SK-N-SH treated with all-trans-retinoic acid at 6 μM for 48 hours (cell line): ENCODE results near the gene KLF11.

Experiments
- ARNTL ChIP-seq: fragments of 450-650 bp; formaldehyde crosslinking; IDR thresholded peaks from 2 replicates; pipeline ENCODE4 v1.5.0; 2020; ENCODE audit warnings: low read depth, mild to moderate bottlenecking, moderate library complexity, borderline replicate concordance
- BACH2 ChIP-seq: fragments of 250-450 bp; sonication (Bioruptor Pico); IDR thresholded peaks from 2 replicates; pipeline ENCODE4 v1.9.0; 2021; ENCODE audit warnings: mild to moderate bottlenecking, borderline replicate concordance
- GLIS3 ChIP-seq: fragments of 250-450 bp; sonication (Bioruptor Pico); IDR thresholded peaks from 2 replicates; pipeline ENCODE4 v1.5.0; 2020; ENCODE audit warnings: mild to moderate bottlenecking, moderate library complexity
- ISL1 ChIP-seq: fragments of 250-450 bp; sonication (Bioruptor Pico); IDR thresholded peaks from 2 replicates; pipeline ENCODE4 v2.1.2; 2022; ENCODE audit warnings: mild to moderate bottlenecking, moderate library complexity
- PATZ1 ChIP-seq: fragments of 250-450 bp; sonication (Bioruptor Pico); IDR thresholded peaks from 2 replicates; pipeline ENCODE4 v1.8.0; 2020; ENCODE audit warnings: mild to moderate bottlenecking, moderate library complexity, borderline replicate concordance
- PPARA ChIP-seq: fragments of 250-450 bp; sonication (Bioruptor Pico); IDR thresholded peaks from 2 replicates; pipeline ENCODE4 v1.5.0; 2020; ENCODE audit warnings: mild to moderate bottlenecking, borderline replicate concordance
- RARB ChIP-seq: fragments of 250-450 bp; sonication (Bioruptor Pico); IDR thresholded peaks from 2 replicates; pipeline ENCODE4 v1.8.0; 2021; ENCODE audit warnings: mild to moderate bottlenecking, moderate library complexity
- ZC3H10 ChIP-seq: fragments of 250-450 bp; sonication (Bioruptor Pico); IDR thresholded peaks from 2 replicates; pipeline ENCODE4 v1.5.1; 2021; ENCODE audit warnings: mild to moderate bottlenecking, moderate library complexity
- ZFP30 ChIP-seq: fragments of 450-650 bp; formaldehyde crosslinking; IDR thresholded peaks from 2 replicates; pipeline ENCODE4 v1.5.0; 2022; ENCODE audit warnings: mild to moderate bottlenecking, moderate library complexity
- ZNF8 ChIP-seq: fragments of 450-650 bp; formaldehyde crosslinking; IDR thresholded peaks from 2 replicates; pipeline ENCODE4 v1.5.0; 2020; ENCODE audit warnings: mild to moderate bottlenecking, moderate library complexity

- no peak for TF ChIP-seq ZFP30 (CRISPR knock-in tag)
- no peak for TF ChIP-seq ARNTL (CRISPR knock-in tag)
- no peak for TF ChIP-seq PPARA (CRISPR knock-in tag)
- no peak for TF ChIP-seq PATZ1 (CRISPR knock-in tag)
- TF ChIP-seq ZC3H10: no peak
- TF ChIP-seq ZNF8 (CRISPR knock-in tag): no peak
- TF ChIP-seq GLIS3 (CRISPR knock-in tag): no peak
- TF ChIP-seq RARB: no peak
- TF ChIP-seq BACH2 (CRISPR knock-in tag): no peak
- TF ChIP-seq ISL1 (CRISPR knock-in tag): no peak
These were observed 30.3 kb upstream of the KLF11 start for GRCh38 chr2:10012963-10013461.
